HEK293 (cell line): ENCODE measurements around the gene AGAP3.

ENCODE experiments used
- CTCF ChIP-seq: fragments of 450-650 bp; formaldehyde crosslinking; IDR thresholded peaks from 2 replicates; pipeline ENCODE4 v1.5.1; 2016; ENCODE audit warnings: missing biosample characterization, missing genetic modification characterization
- REPIN1 ChIP-seq: fragments of 450-650 bp; formaldehyde crosslinking; IDR thresholded peaks from 2 replicates; pipeline ENCODE4 v1.5.1; 2017; ENCODE audit warnings: missing biosample characterization, missing genetic modification characterization, low read depth

- TF ChIP-seq CTCF: no peak
- TF ChIP-seq REPIN1 (tag by site-specific recombination): no peak
These were observed 3.8 kb downstream of the AGAP3 start for GRCh38 chr7:151089893-151090730.
